ENCODE data around the gene OR2J3. TPM values are rescaled to one million over a fixed set of nuclear protein-coding genes. Genes with fewer than 3 reads are reported as not detected.

OR2J3 gene
- total RNA-seq = not detected
- long read RNA-seq = 0 reads

- no peak within 1 kb of the TSS for H3K4me3 ChIP-seq
- ATAC-seq (no peak), DNase-seq (no peak)
- H3K4me1 ChIP-seq = no peaks in the 10 kb centered on the region
- H3K27me3 ChIP-seq = no peaks in the 10 kb centered on the region
- no peak for TF ChIP-seq CTCF (IDR thresholded peaks at IDR 0.05)
- H3K27ac ChIP-seq = no peak within 1 kb of the TSS
- no peaks in the 10 kb centered on the region for H3K9me3 ChIP-seq
- no peaks in the 10 kb centered on the region for H3K36me3 ChIP-seq
- intact Hi-C loops (cut with DNase I) = no loop called here
These were observed at the start of gene OR2J3 for GRCh38 chr6:29107758-29108157. Gene OR2J3 (plus strand): TSS chr6:29108058. CDS start chr6:29111891, 3,833 bp downstream.

DNA sequence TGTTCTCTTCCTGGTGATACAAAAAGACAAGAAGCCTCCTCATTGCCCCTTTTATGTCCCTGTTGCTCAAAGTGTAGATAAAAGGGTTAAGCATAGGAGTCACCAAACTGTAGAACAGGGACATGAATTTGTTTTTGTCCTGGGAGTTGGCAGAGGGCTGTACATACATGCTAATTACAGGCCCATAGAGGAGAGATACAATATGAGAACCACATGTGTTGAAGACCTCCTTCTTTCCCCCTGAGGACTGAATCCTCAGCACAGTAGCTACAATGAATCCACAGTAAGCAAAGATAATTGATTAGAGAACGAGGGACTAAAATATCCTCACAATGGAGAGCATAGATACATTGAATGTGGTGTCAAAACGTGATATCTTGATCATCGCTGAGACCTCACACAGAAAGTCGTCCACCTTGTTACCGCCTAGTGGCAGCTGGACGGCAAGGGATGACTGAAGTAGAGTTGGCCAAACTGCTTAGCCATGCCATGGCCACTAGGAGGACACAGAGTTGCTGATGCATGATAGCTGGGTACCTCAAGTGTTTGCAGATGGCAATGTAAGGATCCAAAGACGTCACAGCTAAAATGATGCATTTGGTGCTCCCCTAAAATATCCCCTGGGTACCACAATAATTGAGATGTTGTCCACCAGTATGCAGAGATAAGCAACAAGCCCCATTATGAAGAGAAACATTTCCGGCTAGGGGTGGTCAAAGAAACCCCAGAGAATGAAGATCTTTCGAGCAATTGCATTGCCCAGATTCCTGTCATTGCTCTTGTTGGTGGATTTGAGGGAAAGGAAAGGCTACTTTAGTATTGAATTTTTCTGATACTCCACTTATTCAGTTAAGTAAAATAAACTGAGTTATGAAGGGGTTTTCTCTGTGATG, 35.8 kb upstream of the OR2J3 start:
- no peaks in the 10 kb centered on the region for H3K27me3 ChIP-seq
- ATAC-seq (peak; percentile 69), DNase-seq (no peak)
- intact Hi-C loops (cut with DNase I) = no loop called here
- no peak overlapping the region for H3K4me3 ChIP-seq
- no peaks in the 10 kb centered on the region for H3K4me1 ChIP-seq
- no peak overlapping the region for H3K27ac ChIP-seq
- H3K36me3 ChIP-seq = no peaks in the 10 kb centered on the region
- peak; percentile 46 for TF ChIP-seq CTCF (IDR thresholded peaks at IDR 0.05)
- H3K9me3 ChIP-seq = no peaks in the 10 kb centered on the region

DNA sequence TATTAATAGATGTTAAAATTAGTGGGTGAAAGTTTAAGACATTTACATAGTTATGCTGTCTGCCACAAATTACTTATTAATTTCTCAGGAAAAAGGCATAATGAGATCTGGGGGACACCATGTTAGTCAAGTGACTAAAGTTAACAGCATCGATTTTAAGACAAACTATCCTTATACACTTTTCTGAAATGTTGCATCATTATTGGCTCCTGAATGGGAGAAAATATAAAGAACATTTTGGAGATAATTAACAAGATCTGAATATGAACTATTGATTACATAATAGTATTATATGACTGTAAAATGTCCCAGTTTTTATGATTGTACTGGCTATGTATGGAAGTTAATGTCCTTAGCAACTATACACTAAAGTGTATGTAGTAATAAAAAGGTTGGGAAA, 28.7 kb upstream of the OR2J3 start:
- TF ChIP-seq CTCF (IDR thresholded peaks at IDR 0.05) = no peak
- Histone ChIP-seq H3K27me3 (no peaks in the 10 kb centered on the region), H3K4me3 (no peak overlapping the region), H3K9me3 (no peaks in the 10 kb centered on the region), H3K4me1 (no peaks in the 10 kb centered on the region), H3K36me3 (no peaks in the 10 kb centered on the region), H3K27ac (no peak overlapping the region)
- ATAC-seq (no peak), DNase-seq (no peak)
- intact Hi-C loops (cut with DNase I) = no loop called here

- no peaks in the 10 kb centered on the region for H3K27me3 ChIP-seq
- DNase-seq = no peak
- H3K4me3 ChIP-seq = no peak overlapping the region
- intact Hi-C loops (cut with DNase I) = no loop called here
- no peak for TF ChIP-seq CTCF (IDR thresholded peaks at IDR 0.05)
- no peak for ATAC-seq
- H3K27ac ChIP-seq = no peak overlapping the region
- H3K36me3 ChIP-seq = no peaks in the 10 kb centered on the region
- no peaks in the 10 kb centered on the region for H3K4me1 ChIP-seq
- H3K9me3 ChIP-seq = no peaks in the 10 kb centered on the region
These were observed 26.5 kb upstream of the OR2J3 start for GRCh38 chr6:29081312-29081711.

DNA sequence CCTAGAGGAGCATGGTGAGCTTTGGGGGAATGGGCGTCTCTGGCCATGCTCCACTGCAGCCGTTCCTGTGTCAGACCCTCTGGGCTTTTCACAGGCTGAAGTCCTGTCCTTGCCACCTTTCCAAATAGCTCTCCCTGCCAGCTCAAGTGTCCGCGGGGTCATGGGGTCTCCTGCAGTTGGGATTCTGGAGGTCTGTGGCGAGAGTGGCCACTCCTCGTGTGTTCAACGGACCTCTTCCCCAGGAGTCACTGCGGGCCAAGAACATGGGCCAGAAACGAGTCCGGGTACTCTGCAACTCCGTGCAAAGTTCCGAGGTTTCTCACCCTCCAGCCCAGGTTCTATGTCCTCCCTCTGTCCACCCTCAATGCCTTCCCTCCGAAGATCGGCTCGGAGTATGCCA, 25.4 kb upstream of the OR2J3 start:
- no peaks in the 10 kb centered on the region for H3K4me1 ChIP-seq
- H3K27ac ChIP-seq = no peak overlapping the region
- no peak overlapping the region for H3K4me3 ChIP-seq
- ATAC-seq = no peak
- TF ChIP-seq CTCF (IDR thresholded peaks at IDR 0.05) = no peak
- H3K9me3 ChIP-seq = no peaks in the 10 kb centered on the region
- H3K36me3 ChIP-seq = no peaks in the 10 kb centered on the region
- DNase-seq = no peak
- intact Hi-C loops (cut with DNase I) = no loop called here
- no peaks in the 10 kb centered on the region for H3K27me3 ChIP-seq
